Measurements from ENCODE around the gene HS6ST3.

DNA sequence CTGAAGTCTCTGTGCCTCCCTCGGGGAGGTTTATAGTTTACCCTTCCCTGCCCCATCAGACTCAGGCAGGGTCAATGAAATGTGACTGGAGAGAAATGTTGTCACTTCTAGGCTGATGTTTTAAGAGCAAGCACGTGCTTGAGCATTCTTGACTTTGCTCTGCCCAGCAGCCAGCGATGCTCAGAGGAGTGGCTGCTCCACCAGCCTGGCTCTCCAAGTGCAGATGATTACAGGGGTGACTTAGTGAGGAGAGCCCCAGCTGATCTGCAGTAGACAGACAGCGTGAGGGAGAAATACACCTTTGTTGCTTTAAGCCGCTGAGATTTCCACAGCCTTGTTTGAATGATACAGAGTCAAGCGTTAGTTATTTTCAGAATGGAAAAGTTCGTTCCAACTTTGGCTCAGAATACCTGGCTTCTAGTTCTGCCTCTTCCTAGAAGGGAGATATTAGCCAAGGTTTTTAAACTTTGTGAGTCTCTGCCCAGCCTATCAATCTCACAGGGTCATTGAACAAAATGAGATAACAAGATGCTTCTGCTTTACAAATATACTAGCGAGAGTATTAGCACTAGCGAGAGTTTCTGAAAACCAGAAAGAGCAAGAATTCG, 760.7 kb downstream of the HS6ST3 start:
- TF ChIP-seq, protein P1, sequence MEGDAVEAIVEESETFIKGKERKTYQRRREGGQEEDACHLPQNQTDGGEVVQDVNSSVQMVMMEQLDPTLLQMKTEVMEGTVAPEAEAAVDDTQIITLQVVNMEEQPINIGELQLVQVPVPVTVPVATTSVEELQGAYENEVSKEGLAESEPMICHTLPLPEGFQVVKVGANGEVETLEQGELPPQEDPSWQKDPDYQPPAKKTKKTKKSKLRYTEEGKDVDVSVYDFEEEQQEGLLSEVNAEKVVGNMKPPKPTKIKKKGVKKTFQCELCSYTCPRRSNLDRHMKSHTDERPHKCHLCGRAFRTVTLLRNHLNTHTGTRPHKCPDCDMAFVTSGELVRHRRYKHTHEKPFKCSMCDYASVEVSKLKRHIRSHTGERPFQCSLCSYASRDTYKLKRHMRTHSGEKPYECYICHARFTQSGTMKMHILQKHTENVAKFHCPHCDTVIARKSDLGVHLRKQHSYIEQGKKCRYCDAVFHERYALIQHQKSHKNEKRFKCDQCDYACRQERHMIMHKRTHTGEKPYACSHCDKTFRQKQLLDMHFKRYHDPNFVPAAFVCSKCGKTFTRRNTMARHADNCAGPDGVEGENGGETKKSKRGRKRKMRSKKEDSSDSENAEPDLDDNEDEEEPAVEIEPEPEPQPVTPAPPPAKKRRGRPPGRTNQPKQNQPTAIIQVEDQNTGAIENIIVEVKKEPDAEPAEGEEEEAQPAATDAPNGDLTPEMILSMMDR (IDR thresholded peaks at IDR 0.05), result no peak
- no peak for TF ChIP-seq POLR2A (IDR thresholded peaks at IDR 0.05)

Measured in sigmoid colon (tissue), 3 donors.